ENCODE measurements around the gene ZNF138. TPM values are rescaled to one million over a fixed set of nuclear protein-coding genes. Genes with fewer than 3 reads are reported as not detected.

The ZNF138 gene
- total RNA-seq, 1 experiment from 2014 or later = 21.4 TPM

DNA sequence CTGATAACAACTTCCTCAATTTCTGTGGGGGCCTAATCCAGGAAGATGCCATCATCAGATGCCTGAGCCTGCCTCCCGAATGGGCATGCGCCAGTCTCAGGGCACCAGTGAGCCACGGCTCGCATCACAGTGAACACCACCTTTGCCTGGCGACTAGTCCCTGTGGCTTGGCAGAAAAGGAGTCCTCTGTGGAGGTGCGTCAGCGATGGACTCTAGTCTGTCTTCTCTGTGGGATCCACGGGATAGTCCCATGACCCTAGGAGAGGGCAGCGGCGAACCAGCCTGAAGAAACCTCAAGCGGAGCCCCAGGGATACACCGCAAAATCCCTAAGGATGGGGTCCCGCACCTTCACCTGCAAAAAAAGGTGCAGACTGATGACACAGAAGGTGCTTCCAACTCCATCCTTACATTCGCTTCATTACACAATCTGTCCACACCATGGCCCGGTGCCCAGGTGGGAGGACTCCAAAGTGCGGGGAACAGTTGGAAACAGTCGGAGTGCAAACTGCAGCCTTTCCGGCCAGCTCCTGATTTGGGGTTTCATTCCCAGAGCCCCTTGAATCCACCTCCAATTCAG, 73.7 kb downstream of the ZNF138 start (continued):
- TF ChIP-seq, protein P1, sequence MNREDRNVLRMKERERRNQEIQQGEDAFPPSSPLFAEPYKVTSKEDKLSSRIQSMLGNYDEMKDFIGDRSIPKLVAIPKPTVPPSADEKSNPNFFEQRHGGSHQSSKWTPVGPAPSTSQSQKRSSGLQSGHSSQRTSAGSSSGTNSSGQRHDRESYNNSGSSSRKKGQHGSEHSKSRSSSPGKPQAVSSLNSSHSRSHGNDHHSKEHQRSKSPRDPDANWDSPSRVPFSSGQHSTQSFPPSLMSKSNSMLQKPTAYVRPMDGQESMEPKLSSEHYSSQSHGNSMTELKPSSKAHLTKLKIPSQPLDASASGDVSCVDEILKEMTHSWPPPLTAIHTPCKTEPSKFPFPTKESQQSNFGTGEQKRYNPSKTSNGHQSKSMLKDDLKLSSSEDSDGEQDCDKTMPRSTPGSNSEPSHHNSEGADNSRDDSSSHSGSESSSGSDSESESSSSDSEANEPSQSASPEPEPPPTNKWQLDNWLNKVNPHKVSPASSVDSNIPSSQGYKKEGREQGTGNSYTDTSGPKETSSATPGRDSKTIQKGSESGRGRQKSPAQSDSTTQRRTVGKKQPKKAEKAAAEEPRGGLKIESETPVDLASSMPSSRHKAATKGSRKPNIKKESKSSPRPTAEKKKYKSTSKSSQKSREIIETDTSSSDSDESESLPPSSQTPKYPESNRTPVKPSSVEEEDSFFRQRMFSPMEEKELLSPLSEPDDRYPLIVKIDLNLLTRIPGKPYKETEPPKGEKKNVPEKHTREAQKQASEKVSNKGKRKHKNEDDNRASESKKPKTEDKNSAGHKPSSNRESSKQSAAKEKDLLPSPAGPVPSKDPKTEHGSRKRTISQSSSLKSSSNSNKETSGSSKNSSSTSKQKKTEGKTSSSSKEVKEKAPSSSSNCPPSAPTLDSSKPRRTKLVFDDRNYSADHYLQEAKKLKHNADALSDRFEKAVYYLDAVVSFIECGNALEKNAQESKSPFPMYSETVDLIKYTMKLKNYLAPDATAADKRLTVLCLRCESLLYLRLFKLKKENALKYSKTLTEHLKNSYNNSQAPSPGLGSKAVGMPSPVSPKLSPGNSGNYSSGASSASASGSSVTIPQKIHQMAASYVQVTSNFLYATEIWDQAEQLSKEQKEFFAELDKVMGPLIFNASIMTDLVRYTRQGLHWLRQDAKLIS (CRISPR knock-in tag; IDR thresholded peaks at IDR 0.05; ENCODE audit: borderline replicate concordance) = no peak

- H3K27ac Mint-ChIP-seq = no peak overlapping the region
- H3K27me3 Mint-ChIP-seq (ENCODE audit: low read depth) = peaks cover 18% of the 10 kb centered on the region
- peaks cover 28% of the 10 kb centered on the region for H3K36me3 Mint-ChIP-seq
- ATAC-seq (no peak), DNase-seq (ENCODE audit: low spot score) (no peak)
- TF ChIP-seq ESRRA (CRISPR knock-in tag; IDR thresholded peaks at IDR 0.05; ENCODE audit: borderline replicate concordance) = no peak
- TF ChIP-seq, protein P2, sequence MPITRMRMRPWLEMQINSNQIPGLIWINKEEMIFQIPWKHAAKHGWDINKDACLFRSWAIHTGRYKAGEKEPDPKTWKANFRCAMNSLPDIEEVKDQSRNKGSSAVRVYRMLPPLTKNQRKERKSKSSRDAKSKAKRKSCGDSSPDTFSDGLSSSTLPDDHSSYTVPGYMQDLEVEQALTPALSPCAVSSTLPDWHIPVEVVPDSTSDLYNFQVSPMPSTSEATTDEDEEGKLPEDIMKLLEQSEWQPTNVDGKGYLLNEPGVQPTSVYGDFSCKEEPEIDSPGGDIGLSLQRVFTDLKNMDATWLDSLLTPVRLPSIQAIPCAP (CRISPR knock-in tag; IDR thresholded peaks at IDR 0.05) = no peak
- no peak for TF ChIP-seq GABPB1 (CRISPR knock-in tag; IDR thresholded peaks at IDR 0.05)
- no peak for TF ChIP-seq STAT6 (CRISPR knock-in tag; conservative IDR thresholded peaks at IDR 0.05; ENCODE audit: low read depth)
- no peak for TF ChIP-seq GRHL2 (CRISPR knock-in tag; IDR thresholded peaks at IDR 0.05; ENCODE audit: insufficient replicate concordance, severe bottlenecking)
- TF ChIP-seq, protein P3, sequence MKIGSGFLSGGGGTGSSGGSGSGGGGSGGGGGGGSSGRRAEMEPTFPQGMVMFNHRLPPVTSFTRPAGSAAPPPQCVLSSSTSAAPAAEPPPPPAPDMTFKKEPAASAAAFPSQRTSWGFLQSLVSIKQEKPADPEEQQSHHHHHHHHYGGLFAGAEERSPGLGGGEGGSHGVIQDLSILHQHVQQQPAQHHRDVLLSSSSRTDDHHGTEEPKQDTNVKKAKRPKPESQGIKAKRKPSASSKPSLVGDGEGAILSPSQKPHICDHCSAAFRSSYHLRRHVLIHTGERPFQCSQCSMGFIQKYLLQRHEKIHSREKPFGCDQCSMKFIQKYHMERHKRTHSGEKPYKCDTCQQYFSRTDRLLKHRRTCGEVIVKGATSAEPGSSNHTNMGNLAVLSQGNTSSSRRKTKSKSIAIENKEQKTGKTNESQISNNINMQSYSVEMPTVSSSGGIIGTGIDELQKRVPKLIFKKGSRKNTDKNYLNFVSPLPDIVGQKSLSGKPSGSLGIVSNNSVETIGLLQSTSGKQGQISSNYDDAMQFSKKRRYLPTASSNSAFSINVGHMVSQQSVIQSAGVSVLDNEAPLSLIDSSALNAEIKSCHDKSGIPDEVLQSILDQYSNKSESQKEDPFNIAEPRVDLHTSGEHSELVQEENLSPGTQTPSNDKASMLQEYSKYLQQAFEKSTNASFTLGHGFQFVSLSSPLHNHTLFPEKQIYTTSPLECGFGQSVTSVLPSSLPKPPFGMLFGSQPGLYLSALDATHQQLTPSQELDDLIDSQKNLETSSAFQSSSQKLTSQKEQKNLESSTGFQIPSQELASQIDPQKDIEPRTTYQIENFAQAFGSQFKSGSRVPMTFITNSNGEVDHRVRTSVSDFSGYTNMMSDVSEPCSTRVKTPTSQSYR (CRISPR knock-in tag; IDR thresholded peaks at IDR 0.05) = no peak
- TF ChIP-seq, protein P4, sequence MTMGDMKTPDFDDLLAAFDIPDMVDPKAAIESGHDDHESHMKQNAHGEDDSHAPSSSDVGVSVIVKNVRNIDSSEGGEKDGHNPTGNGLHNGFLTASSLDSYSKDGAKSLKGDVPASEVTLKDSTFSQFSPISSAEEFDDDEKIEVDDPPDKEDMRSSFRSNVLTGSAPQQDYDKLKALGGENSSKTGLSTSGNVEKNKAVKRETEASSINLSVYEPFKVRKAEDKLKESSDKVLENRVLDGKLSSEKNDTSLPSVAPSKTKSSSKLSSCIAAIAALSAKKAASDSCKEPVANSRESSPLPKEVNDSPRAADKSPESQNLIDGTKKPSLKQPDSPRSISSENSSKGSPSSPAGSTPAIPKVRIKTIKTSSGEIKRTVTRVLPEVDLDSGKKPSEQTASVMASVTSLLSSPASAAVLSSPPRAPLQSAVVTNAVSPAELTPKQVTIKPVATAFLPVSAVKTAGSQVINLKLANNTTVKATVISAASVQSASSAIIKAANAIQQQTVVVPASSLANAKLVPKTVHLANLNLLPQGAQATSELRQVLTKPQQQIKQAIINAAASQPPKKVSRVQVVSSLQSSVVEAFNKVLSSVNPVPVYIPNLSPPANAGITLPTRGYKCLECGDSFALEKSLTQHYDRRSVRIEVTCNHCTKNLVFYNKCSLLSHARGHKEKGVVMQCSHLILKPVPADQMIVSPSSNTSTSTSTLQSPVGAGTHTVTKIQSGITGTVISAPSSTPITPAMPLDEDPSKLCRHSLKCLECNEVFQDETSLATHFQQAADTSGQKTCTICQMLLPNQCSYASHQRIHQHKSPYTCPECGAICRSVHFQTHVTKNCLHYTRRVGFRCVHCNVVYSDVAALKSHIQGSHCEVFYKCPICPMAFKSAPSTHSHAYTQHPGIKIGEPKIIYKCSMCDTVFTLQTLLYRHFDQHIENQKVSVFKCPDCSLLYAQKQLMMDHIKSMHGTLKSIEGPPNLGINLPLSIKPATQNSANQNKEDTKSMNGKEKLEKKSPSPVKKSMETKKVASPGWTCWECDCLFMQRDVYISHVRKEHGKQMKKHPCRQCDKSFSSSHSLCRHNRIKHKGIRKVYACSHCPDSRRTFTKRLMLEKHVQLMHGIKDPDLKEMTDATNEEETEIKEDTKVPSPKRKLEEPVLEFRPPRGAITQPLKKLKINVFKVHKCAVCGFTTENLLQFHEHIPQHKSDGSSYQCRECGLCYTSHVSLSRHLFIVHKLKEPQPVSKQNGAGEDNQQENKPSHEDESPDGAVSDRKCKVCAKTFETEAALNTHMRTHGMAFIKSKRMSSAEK (CRISPR knock-in tag; IDR thresholded peaks at IDR 0.05; ENCODE audit: borderline replicate concordance) = no peak
- TF ChIP-seq HMGA2 (CRISPR knock-in tag; IDR thresholded peaks at IDR 0.05) = no peak
- TF ChIP-seq USF1 (CRISPR knock-in tag; IDR thresholded peaks at IDR 0.05) = no peak
- no peak for TF ChIP-seq CDX4 (CRISPR knock-in tag; IDR thresholded peaks at IDR 0.05; ENCODE audit: borderline replicate concordance)
- no peak for TF ChIP-seq GTF2I (CRISPR knock-in tag; conservative IDR thresholded peaks at IDR 0.05)
- no peak for TF ChIP-seq NR3C1 (CRISPR knock-in tag; conservative IDR thresholded peaks at IDR 0.05; ENCODE audit: low read depth)
- TF ChIP-seq JAZF1 (CRISPR knock-in tag; IDR thresholded peaks at IDR 0.05) = no peak
- no peaks in the 10 kb centered on the region for H3K4me1 Mint-ChIP-seq
- no peak overlapping the region for H3K4me3 Mint-ChIP-seq
- POLR2A ChIA-PET = no interaction called here
- CTCF ChIA-PET = interaction anchor here (0.7 kb wide), 1 partner anchor 74 kb away, joined by 3 read pairs; the partner anchor contains the start of gene ZNF138
- peaks cover 62% of the 10 kb centered on the region for H3K9me3 Mint-ChIP-seq
Measured at GRCh38 chr7:64868499-64868898, 74.3 kb downstream of the ZNF138 start.
